NCI-H524 (cell line): Measurements from ENCODE around the gene COQ9.
A peak's percentile ranks its signal among the peaks of the same experiment; 100 is the strongest.
"Not testable (repeated sequence)": the region's sequence is repeated elsewhere in the genome, so short reads cannot be mapped to it uniquely, and the experiment has no call there.

Experiments used
- DNase-seq, 2 experiments: peaks; one replicate each; lab custom pipeline; 2025; lab: John Stamatoyannopoulos, UW

COQ9 gene, protein sequence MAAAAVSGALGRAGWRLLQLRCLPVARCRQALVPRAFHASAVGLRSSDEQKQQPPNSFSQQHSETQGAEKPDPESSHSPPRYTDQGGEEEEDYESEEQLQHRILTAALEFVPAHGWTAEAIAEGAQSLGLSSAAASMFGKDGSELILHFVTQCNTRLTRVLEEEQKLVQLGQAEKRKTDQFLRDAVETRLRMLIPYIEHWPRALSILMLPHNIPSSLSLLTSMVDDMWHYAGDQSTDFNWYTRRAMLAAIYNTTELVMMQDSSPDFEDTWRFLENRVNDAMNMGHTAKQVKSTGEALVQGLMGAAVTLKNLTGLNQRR

DNA sequence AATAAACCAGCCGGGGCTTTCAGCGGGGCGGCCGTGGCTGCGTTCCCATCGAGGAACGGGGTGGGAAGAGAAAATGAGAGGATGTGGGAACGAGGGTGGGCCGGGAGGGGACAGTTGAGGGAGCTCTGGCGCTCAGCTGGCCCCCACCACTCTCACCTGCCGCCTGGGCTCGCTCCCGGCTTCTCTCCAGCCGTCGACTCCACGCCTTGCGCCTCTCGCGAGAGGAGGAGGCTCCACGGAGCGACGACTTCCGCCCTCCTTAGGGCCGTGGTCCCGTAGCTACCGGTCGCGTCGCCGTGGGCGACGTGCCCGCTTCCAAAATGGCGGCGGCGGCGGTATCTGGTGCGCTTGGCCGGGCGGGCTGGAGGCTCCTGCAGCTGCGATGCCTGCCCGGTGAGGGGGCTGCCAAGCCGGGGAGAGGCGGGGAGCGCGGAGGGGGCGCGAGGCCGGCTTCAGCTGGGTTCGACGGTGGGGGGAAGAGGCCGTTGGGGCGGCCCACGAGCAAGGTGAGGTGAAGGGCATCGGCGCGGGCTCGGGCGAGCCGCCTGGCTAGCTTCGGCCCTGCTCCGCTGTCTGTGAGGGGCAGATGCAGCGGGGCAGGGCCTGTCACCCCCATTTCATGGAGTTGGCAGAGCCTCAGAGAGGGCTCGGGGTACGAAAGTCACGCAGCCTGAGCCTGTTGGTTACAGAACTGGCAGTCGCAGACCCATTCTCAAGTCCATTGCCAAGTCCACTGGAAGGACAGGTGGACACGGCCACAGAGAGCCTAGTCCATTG is at the start of gene COQ9, which contains the start of gene CIAPIN1:
TSS of gene COQ9 (plus strand) at position 294 of the 777 bp plus-strand sequence. CDS start at position 321, 27 bp downstream.
TSS of gene CIAPIN1 (minus strand) at position 200 of the 777 bp plus-strand sequence. CDS start 6,457 bp downstream, outside the sequence.
- peak; percentile 88 to 96 for DNase-seq

DNA sequence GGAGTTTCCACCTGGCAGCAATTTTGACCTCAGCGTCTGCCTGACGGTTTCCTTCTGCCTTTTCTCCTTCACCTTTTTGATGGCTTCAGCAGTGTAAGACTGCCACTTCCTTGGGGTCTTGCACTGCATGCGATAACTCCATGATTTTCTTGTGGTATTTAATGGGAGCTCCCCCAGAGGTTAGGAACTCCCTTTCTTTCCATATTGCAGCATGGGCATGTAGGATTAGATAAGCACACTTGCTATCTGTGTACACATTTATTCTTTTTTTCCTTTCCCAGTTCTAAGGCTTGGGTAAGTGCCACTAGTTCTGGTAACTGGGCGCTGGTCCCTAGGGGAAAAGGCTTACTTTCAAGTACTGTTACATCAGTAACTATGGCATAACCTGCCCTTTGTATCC is 49.8 kb upstream of the COQ9 start:
- DNase-seq, result not testable (repeated sequence)

DNA sequence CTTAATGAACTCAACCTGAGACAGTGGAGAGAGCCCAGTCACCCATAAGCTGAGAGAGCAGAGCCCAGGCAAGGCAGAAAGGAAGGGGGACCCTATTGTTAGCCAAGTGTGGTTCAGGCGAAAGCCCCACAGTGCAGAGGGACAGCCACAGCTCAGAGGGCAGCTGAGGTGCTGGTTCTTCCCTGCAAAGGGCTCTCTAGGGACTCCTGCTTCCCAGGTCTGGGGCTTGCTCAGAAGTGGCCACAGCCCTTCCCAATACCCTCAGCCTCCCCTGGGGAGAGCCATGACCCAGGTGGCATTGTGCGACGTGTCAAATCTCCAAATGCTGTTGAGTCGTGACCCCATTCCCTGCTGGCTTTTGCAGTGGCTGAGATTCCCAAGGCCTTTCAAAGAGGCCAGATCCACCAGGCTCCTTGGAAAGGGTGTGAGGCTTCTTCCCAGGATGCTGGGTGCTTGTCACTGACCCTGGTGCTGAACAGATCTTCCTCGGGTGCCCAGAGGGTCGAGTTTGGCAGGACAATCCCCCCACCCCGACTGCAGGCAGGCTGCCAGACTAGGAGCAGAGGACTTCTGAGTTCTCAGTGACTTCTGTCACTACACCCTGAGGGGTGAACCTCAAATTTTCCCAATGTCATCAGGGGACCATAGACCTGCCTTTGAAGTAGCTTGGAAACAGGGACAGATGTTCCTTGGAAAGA is 45.2 kb upstream of the COQ9 start:
- no peak for DNase-seq

DNA sequence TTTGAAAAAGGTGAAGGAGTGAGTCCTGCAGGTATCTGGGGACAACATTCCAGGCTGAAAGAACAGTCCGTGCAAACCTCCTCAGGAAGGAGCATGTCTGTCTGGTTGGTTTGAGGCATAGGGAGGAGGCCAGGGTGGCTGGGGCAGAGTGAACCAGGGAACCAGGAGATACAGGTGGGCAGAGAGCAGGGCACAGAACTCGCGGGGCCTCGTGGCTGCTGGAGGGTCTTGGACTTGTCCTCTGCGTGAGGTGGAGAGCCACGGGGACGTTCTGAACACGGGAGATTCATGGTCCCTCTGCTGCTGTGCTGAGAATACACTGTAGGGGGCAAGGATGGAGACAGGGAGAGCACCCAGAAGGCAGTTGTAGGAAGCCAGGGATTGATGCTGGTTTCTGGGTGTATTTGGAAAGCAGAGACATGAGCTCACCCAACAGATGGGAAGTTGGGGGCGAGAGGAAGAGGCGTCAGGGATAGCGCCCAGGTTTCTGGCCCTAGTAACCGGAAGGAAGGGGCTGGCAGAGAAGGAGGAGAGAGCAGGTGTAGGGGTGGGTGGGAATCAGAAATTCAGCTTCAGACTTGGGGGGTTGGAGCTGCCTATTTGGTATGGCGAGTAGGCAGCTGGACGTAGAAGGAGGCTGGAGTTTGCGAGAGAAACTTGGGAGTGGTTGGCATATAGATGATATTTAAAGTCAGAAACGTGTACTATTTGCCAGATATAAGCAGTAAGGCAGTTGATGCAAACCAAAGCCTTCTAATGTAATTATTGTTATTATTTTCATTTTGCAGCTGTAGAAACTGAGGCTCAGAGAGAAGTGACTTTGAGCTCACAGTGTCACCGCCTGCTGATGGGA is 43.1 kb upstream of the COQ9 start, which contains the start of gene CCL17:
TSS of gene CCL17 (plus strand) at position 803 of the 853 bp plus-strand sequence. CDS start 9,166 bp downstream, outside the sequence.
- no peak for DNase-seq

DNA sequence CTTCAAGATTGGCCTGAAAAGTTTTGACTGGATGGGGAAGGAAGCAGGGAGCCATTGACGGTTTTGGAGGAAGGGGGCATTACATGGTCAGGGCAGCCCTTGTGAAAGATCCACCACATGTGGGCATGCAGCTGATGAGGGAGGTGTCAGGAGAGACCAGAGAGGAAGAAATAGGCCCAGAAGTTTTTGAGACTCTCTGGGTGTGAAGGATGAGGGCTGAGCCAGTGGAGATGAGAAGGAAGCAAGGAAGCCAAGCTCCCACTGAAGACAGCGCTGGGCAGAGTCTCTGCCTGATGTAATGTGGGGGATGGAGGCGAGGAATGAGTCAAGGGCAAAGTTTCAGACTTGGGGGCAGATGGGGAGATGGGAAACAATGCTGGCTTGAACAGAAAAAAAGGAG is 42.2 kb upstream of the COQ9 start:
- no peak for DNase-seq

DNA sequence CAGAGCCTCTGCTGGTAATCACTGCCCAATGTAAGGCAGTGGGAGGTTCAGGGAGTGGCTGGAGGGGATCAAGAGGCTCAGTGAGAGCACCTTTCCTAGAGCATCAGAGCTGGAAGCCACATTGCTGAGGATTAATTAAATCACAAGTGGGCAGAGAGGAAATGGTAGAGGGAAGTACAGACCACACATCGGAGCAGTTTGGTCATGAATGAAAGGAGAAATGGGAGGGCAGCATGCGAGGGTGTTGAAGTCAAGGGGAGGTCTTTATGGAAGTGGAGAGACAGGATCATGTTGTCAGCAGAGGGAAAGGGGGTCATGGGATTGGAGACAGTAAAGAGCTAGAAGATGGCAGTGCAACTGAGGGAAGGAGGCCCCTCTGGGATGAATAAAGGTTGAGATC is 40.4 kb upstream of the COQ9 start:
- no peak for DNase-seq

DNA sequence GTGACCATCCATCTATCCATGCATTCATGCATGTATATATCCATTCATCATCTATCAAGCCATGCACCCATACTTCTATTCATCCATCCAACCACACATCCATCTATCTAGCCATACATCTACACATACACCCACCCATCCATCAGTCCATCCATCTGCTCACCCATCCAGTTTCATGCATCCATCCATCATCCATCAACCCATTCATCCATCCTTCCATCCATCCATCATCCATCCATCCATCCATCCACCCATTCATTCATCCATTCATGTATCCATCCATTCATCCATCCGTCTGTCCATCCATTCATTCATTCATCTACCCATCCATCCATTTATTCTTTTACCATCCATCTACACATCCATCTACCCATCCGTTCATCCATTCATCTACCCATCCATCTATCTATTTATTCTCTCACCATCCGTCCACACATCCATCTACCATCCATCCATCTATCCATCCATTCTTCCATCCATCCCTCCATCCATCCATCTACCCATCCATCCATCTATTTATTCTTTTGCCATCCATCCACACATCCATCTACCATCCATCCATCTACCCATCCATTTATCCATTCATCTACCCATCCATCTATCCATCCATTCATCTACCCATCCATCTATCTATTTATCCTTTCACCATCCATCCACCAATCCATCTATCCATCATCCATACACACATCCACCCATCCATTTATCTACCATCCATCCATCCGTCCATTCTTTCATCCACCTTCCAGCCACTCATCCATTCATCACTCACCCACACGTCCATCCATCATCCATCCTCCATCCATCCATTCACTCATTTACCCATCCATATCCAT is 39.5 kb upstream of the COQ9 start:
- no peak for DNase-seq

DNA sequence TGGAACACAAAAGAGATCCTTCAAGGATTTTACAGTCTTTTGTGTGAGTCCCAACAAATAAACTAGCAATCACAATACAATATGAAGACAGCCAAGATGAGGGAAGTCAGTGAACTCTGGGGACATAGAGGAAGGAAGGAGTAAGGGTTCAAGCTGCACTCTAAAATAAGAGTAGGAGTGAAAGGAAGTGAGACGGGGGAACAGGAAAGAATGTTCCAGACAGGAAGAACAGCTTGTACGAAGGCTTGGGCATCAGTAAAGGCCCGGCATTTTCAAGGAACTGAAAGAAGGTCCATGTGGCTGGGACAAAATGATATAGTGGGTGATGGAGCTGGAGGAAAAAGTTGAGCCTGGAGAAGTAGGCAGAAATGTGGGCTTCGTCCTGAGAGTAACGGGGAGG is 38.2 kb upstream of the COQ9 start:
- DNase-seq, result no peak

DNA sequence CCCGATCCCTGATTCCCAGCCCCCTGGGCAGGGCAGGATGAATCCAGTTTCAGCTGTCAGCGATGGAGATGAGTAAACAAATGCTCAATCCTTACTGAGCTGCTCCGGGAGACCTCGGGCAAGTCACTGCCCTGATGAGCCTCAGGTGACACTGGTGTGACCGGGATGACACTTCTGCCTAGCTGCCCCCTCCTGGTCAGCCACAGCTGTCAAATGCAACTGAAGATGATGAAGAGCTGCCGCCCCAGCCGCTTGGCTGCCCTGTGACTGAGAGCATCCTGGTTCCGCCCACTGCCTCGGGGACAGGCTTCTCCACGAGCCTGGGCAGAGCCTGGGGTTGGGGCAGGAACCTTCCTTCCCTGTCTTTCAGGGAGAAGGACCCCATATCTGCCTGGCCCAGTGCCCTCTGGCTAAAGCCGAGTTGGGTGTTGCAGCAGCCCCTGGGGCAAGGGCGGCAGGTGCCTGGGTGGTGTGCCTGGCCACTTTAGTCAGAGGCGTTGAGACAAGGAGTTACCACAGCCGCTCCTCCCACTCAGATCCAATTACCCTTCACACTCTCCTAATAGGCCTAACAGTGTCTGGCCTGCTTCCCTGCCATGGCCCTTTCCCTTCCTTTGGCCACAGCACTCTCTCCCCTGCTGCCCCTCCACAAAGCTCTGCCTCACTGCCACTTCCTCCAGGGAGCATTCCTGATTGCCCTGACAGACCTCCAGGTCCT is 37.2 kb upstream of the COQ9 start:
- DNase-seq, result peak in 1 of 2 experiments; percentile 54

DNA sequence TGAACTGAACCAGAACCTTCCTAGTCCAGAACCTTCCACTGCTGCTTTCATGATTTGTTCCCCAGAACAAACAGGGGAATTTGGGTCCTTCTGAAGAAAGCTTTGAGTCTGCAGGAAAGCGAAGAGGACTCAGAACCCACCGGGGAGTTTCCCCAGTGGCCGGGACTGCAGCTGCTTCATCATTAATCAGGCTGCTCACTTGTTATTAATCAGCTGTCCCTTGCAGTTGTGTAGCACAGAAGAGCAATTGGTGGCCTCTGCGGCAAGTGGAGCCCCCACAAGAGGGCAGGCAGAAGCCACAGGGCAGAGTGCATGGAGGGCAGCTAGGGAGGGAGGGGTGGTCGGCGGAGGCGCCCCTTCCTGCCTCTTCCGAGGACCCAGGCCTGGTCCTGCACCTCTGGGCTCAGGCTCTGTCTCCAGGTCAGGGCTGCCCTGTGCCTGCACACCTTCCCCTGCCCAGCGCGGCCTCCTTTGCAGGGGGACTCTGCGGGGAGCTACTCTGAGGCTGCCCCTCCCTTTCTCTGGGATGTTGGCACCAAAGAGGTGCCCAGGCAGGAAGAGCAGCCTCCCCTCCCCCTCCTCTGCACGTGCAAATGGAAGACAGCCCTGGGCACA is 35.8 kb upstream of the COQ9 start:
- peak in 1 of 2 experiments; percentile 45 for DNase-seq

DNA sequence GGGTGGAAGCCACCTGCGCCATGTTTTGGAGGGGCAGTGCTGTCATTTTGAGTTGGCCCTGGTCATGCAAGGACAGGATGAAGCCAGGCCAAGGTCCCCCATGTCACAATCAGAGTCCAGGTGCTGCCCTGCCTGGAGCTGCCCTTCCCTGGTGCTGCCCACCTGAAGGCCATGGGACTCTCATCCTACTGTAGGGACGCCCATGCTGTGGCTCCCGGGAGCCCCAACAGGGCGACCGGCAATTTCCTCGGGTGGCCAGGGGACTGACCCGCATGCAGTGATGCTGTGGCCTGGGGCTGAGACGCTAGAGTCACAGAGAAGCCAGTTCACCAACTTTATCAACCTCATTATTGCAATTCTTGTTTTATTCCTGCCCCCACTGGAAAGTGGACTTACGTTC is 34.7 kb upstream of the COQ9 start:
- DNase-seq, result no peak

DNA sequence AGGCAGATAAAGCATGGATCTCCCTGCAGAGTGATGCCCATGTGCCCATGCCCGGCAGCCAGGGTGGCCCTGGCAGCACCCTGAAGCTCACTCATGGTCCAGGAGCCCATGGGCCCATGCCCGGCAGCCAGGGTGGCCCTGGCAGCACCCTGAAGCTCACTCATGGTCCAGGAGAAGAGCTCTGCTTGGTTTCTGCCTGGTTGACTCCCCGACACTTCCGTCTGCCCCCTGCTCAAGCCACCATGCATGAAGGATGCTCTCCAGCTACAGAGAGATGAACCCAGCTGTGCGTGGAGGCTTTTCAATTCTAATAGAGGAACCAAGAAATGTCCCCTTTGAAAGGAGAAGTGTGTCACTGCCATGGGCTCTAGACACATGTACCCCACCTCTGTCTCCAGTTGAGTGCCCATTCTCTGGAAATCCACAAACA is 34.0 kb upstream of the COQ9 start:
- no peak for DNase-seq

DNA sequence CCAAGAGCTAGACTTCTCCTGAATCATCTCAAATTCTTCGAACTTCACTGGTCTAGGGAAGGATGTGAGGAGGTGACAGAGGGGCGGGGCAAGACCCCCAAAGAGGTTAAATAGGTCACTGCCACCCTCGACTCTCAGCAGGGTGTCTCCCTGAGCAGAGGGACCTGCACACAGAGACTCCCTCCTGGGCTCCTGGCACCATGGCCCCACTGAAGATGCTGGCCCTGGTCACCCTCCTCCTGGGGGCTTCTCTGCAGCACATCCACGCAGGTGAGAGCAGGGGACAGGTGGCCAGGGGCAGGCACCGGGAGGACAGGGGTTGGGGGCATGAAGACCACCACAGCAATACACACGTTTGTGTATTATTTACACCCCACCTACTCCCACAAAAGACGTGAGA is 33.5 kb upstream of the COQ9 start:
- DNase-seq, result no peak

DNA sequence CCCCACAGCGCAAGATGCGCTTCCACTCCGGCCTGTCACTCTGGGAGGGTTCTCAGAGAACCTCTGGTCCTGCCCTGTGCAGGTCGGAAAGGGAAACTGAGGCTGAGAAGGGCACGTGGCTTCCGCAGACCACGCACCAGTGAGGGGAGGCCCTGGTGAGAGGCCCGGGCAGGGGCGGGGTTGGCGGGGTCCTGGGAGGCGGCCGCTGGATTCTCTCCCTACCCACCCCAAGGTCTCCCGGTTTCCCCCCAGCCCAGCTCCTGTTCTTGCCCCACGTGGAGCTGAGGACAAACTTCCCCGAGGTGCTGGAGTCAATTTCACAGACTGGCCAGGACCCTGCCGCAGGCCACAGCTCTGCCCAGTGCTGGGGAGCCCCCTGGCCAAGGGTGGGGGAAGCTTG is 31.2 kb upstream of the COQ9 start:
- no peak for DNase-seq

DNA sequence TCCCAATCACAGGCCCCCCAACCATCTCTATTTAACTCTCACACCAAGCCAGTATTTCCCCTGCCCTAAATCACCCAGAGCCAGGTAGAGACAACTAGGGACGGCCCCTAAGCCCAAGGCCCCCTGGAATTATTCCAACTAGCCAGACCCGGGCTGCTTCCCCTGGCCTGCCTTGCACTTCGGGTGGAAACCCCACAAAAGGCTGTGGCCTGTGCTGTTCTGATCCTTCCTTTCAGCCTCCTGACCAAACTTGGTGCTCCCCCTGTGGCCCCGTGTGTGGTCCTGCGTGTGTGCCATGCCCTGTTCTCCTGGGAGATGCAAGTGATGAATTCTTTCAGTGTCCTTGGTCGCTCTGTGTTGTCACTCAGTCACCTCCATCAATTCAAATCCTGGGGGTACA is 27.8 kb upstream of the COQ9 start:
- no peak for DNase-seq

DNA sequence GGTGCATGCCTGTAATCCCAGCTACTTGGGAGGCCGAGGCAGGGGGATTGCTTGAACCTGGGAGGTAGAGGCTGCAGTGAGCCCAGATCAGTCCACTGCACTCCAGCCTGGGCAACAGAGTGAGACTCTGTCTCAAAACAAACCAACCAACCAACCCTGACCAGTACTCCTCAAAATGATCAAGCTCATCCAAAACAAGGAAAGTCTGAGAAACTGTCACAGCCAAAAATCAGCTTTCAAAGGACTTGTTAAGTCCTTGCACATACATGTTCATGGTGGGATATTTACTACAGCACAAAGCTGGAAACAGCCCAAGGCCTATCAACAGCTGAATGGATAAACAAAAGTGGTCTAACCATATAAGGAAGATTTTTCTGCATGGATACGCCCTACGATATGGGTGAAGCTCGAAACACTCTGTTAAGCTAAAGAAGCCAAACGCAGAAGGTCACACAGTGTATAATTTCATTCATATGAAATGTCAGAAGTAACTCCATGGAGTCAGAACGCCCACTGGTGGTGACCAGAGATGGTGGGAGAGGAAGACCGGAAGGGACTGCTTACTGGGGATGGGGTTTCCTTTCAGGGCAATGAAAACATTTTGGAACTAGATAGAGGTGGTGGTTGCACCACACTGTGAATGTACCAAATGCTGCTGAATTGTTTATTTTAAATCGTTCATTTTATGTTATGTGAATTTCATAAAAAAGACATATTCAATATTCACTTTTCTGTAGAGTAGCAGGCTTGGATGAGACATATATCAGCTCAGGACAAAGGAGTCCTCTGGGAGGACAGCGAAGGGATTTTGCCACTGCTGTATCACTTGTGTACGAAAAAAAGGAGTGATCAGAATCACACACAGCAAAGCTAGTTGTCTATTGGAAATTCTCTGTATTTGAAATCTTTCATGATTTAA is 25.0 kb upstream of the COQ9 start:
- peak; percentile 39 to 76 for DNase-seq

DNA sequence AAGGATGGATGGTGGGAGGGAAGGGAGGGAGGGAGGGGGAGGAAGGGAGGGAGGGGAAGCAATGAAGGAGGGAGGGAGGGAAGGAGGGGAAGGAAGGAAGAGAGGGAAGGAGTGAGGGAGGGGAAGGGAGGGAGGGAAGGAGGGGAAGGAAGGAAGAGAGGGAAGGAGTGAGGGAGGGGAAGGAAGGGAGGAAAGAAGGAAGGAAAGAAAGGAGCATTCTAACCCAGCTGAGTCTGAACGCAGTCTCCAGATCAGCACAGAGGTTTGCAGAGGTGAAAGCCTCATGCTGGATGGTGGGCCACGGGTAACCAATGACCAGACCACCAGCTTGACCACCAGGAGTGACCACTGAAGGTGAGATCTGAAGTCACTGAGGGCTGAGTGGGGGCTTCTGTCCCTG is 24.1 kb upstream of the COQ9 start:
- DNase-seq, result no peak

DNA sequence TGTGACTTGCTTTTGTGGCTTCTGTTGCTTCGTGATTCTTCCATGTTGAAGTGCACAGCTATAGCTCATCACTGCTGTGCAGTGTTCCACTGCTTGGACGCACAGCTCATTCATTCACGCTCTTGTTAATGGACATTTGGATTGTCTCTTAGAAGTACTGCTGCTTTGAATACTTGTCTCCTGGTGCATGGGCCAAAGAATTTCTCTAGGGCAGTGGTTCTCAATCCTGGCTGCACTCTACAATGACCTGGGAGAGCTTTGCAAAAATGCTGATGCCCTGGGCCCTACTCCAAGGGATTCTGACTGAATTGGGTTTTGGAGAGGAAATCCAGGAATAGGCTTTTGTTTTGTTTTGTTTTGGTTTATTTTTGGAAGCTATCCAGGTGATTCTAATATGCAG is 22.7 kb upstream of the COQ9 start:
- no peak for DNase-seq
